ENCODE measurements around the gene ILDR2.

ILDR2 gene

DNA sequence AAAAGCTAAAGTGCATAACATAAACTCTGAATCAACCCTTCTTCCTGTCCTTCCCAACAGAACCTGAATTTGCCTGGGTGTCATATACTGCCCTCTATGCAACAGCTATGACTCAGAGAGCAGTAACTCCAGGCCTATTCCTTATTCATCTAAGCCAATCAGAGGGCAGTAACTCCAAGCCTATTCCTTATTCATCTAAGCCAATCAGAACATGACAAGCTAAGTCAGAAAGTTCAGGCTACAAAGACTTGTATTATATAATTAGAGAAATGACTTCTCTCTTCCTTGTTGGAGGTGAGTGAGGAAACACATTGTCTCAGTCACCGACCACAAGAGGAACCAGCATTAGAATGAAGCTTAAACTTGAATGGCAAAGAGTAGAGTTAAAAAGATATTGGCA lies 73.1 kb downstream of the ILDR2 start:
- DNase-seq (ENCODE audit: low read depth), result no peak
- TF ChIP-seq, protein P1, sequence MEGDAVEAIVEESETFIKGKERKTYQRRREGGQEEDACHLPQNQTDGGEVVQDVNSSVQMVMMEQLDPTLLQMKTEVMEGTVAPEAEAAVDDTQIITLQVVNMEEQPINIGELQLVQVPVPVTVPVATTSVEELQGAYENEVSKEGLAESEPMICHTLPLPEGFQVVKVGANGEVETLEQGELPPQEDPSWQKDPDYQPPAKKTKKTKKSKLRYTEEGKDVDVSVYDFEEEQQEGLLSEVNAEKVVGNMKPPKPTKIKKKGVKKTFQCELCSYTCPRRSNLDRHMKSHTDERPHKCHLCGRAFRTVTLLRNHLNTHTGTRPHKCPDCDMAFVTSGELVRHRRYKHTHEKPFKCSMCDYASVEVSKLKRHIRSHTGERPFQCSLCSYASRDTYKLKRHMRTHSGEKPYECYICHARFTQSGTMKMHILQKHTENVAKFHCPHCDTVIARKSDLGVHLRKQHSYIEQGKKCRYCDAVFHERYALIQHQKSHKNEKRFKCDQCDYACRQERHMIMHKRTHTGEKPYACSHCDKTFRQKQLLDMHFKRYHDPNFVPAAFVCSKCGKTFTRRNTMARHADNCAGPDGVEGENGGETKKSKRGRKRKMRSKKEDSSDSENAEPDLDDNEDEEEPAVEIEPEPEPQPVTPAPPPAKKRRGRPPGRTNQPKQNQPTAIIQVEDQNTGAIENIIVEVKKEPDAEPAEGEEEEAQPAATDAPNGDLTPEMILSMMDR (IDR thresholded peaks at IDR 0.05; ENCODE audit: low read depth, low read length, missing control alignments), result no peak
- H3K4me3 ChIP-seq (ENCODE audit: low read depth, low read length), result no peak overlapping the region

DNA sequence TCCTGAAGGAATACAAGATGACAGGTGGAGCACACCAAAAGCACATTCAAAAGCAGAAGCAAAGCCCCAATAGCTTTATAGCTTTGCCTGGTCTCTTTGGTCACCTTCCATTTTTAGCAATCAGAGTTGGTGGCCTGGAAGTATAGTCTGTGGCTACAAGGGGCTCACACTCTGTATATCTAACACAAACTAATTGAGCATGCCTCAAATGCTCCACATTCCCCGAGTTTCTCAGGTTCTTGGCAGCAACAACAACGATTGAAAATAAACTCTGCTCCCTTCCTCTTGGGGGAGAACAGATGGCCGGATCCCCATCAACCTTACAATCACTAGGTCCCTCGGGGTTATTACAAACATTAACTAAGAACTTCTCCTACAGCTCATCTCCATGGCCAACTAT lies 74.4 kb downstream of the ILDR2 start:
- no peak overlapping the region for H3K4me3 ChIP-seq (ENCODE audit: low read depth, low read length)
- no peak for DNase-seq (ENCODE audit: low read depth)
- TF ChIP-seq, protein P1 (IDR thresholded peaks at IDR 0.05; ENCODE audit: low read depth, low read length, missing control alignments), result no peak

DNA sequence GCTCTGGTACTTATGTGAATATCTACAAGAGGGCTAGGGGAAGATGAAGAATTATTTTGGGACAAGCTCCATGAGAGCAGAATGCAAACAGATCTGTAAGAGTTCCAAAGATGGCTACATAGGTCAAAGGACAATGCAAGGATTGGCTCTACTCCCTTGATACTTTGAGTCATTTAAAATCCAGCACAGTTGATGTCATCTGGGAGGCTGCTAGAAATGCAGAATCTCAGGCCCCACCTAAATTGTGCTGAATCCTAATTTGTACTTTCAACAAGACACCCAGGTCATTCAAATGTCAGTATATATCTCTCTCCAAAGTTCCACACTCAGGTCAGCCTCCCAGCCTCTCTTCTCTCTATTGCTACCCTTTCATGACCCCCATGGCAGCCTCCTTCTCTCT lies 75.6 kb downstream of the ILDR2 start:
- TF ChIP-seq, protein P1 (IDR thresholded peaks at IDR 0.05; ENCODE audit: low read depth, low read length, missing control alignments), result no peak
- H3K4me3 ChIP-seq (ENCODE audit: low read depth, low read length), result no peak overlapping the region
- no peak for DNase-seq (ENCODE audit: low read depth)

DNA sequence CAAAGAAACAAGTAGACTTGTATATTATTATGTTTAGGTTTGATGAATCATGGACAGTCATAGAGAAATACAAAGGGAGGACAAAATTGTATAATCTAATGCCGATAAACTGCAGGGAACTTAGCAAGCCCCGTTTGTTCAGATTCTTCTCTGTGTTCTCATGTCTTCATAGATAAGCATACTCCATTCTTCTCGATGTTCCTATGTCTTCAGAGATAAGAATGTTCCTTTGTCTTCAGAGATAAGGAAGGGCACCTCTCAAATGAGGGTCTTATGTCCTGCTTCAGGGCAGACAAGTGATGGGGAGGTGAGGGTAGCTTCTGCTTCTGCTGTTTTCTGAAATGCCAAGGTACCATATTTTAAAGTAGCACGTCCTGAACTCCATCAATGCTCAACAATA lies 79.6 kb downstream of the ILDR2 start:
- no peak for DNase-seq (ENCODE audit: low read depth)

DNA sequence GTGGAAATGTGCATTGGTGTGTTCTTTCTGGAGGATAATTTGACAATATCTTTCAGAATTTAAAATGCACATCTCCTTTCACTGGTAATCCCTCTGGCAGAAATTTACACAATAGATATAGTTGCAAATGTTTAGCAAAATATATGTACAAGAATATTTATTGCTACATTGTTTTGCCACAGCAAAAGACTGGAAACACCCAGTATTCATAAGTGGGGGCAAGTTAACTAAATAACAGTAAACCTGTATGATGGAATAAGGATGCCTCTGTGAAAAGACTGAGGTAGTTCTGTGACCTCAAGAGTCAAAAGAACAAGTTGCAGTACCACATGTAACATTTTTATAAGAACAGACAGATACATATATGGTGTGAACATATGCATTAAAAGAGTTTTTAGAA lies 85.6 kb downstream of the ILDR2 start:
- TF ChIP-seq, protein P1 (IDR thresholded peaks at IDR 0.05; ENCODE audit: low read depth, low read length, missing control alignments), result no peak
- no peak for DNase-seq (ENCODE audit: low read depth)
- no peak overlapping the region for H3K4me3 ChIP-seq (ENCODE audit: low read depth, low read length)

More for the DNA sequence above, 79.6 kb downstream of the ILDR2 start:
- H3K4me3 ChIP-seq (ENCODE audit: low read depth, low read length), result no peak overlapping the region
- TF ChIP-seq, protein P1 (IDR thresholded peaks at IDR 0.05; ENCODE audit: low read depth, low read length, missing control alignments), result no peak

DNA sequence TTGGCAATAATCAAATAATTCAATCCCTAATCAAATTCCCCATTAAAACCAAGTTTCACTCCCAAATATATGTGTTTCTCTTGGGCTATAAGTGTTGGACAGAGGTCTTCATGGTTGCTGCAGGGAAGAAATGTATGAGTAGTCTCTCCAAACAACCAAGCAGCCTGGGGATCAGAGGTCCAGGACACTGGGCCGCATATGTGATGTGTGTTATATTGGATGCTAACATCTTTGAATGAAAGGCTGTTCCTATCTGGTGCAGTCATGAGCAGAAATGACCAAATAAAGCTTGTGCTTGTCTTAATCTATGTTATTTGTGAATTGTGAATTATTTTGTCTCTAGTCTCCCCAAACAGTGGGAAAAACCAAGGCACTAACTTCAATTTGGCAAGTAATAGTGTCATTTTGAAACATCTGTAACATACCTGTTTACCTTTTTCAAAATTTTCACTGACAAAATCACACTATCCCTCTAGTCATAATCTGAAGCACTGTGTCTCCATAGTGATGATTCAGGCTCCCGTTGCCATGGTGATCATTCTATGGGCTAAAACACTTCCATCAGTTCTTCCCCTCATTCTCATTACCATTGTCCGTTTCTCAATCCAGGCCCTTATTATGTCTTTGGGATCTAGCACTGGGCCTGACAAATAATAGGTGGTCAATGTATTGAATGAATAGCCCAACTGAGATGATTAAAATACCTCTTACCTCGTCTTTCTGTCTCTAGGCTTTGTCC lies 86.8 kb downstream of the ILDR2 start:
- no peak for DNase-seq (ENCODE audit: low read depth)
- H3K4me3 ChIP-seq (ENCODE audit: low read depth, low read length), result no peak overlapping the region
- TF ChIP-seq, protein P1 (IDR thresholded peaks at IDR 0.05; ENCODE audit: low read depth, low read length, missing control alignments), result no peak

DNA sequence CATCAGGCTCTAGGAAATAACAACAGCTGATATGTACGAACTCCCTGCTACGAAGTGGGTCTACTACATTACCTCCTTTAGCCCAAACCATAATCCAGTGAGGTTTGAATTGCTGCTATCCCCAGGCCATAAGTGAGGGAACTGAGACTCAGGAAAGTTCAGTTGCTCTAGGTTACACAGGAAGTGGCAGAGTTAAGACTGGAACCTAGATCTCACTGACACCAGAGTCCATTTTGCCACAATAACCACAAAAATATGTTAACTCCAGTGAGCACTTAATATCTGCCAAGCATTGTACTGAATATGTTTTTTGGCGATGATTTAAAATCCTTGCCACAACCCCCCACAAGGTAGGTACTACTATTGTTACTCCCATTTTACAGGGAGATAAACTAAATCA lies 90.4 kb downstream of the ILDR2 start:
- no peak overlapping the region for H3K4me3 ChIP-seq (ENCODE audit: low read depth, low read length)
- TF ChIP-seq, protein P1 (IDR thresholded peaks at IDR 0.05; ENCODE audit: low read depth, low read length, missing control alignments), result no peak
- DNase-seq (ENCODE audit: low read depth), result no peak
